K562 (cell line): Measurements from ENCODE around the gene AGFG2.

ENCODE experiments used
- EGR1 ChIP-seq: fragments of 450-650 bp; conservative IDR thresholded peaks from 2 replicates; pipeline ENCODE4 v1.6.1; 2017; ENCODE audit warnings: mild to moderate bottlenecking
- JUN ChIP-seq, 2 experiments: sonication (generic) in 1 of 2; formaldehyde crosslinking in 1 of 2; IDR thresholded peaks; 2 replicates each; pipeline versions ENCODE4 v1.6.1 to v1.8.0; 2012 to 2022; ENCODE audit warnings: borderline replicate concordance in 2 of 2, mild to moderate bottlenecking in 2 of 2, improper control_type of control experiment in 1 of 2, low read depth in 1 of 2, low read length in 1 of 2, missing genetic modification reagents in 1 of 2
- RFX5 ChIP-seq: IDR thresholded peaks from 2 replicates; pipeline ENCODE4 v1.6.1; 2011; ENCODE audit warnings: low read depth, mild to moderate bottlenecking, improper control_type of control experiment, low read length
- TAF15 ChIP-seq: fragments of 200-400 bp; formaldehyde crosslinking; IDR thresholded peaks from 2 replicates; pipeline ENCODE4 v1.6.1; 2017; ENCODE audit warnings: mild to moderate bottlenecking, low read depth, low read length, moderate library complexity
- TF ChIP-seq, protein P1 (sequence below): fragments of 250-450 bp; sonication (Bioruptor Pico); IDR thresholded peaks from 2 replicates; pipeline ENCODE4 v1.4.0; 2020; ENCODE audit warnings: mild to moderate bottlenecking, moderate library complexity, borderline replicate concordance

DNA sequence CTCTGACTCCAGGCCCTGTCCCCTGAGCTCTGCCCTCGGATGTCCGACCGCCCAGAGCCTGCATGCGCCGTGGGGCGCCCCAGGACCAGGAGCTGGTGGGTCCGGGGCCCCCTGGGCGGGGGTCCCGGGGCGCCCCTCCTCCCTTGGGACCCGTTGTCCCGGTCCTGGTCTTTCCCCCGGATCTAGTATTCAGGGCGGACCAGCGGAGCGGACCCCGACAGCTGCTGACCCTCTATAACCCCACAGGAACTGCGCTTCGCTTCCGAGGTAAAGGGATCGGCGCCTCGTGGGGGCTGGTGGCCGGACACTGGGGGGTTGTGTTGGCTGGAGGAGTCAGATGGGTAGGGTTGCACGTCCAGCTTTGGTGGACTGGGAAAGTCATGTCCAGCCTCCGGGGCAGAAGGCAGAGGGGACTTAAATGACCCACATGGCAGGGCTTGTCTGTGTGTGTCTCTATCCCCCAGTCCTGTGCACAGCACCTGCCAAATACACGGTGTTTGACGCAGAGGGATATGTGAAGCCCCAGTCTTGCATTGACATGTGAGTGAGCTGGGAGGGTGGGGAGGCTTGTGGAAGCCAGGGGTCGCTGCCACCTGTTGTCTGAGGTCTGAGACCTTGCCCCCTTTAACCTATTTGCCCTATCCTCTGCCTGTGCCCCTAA, 73.9 kb downstream of the AGFG2 start:
- TF ChIP-seq EGR1 (no peak), JUN (IDR thresholded peaks at IDR 0.05; ENCODE audit: borderline replicate concordance, low read depth, low read length) (no peak), JUN (CRISPR knock-in tag; IDR thresholded peaks at IDR 0.05; ENCODE audit: borderline replicate concordance) (no peak), RFX5 (no peak), TAF15 (no peak)
- TF ChIP-seq, protein P1, sequence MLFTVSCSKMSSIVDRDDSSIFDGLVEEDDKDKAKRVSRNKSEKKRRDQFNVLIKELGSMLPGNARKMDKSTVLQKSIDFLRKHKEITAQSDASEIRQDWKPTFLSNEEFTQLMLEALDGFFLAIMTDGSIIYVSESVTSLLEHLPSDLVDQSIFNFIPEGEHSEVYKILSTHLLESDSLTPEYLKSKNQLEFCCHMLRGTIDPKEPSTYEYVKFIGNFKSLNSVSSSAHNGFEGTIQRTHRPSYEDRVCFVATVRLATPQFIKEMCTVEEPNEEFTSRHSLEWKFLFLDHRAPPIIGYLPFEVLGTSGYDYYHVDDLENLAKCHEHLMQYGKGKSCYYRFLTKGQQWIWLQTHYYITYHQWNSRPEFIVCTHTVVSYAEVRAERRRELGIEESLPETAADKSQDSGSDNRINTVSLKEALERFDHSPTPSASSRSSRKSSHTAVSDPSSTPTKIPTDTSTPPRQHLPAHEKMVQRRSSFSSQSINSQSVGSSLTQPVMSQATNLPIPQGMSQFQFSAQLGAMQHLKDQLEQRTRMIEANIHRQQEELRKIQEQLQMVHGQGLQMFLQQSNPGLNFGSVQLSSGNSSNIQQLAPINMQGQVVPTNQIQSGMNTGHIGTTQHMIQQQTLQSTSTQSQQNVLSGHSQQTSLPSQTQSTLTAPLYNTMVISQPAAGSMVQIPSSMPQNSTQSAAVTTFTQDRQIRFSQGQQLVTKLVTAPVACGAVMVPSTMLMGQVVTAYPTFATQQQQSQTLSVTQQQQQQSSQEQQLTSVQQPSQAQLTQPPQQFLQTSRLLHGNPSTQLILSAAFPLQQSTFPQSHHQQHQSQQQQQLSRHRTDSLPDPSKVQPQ (CRISPR knock-in tag) = no peak
